Spleen (tissue), 7 donors: Measurements from ENCODE around the gene TSEN15.

Source experiments
- CTCF ChIP-seq, 11 experiments: fragments of 200-600 bp in 7 of 11; fragments of 450-650 bp in 4 of 11; sonication (generic) in 4 of 11; IDR thresholded peaks in 8 of 11; conservative IDR thresholded peaks in 3 of 11; 1 replicate in 7 of 11; 2 replicates in 4 of 11; pipeline versions ENCODE4 v1.4.0 to v1.8.0; 2016 to 2021; ENCODE audit warnings: antibody characterized with exemption in 11 of 11, inconsistent platforms in 4 of 11, mild to moderate bottlenecking in 1 of 11
- POLR2A ChIP-seq, 3 donors: fragments of 450-650 bp; IDR thresholded peaks; one replicate each; pipeline ENCODE4 v1.5.1; 2017; ENCODE audit warnings: antibody characterized with exemption in 3 of 3, mild to moderate bottlenecking in 1 of 3
- donor health status: DM: no; HTN: no; CAD: no; lungs with moderate emphysema.
- donor health status: DM: no; HTN: no; CAD: no.
- donor health status: DM: no; HTN: no; CAD: no.

- TF ChIP-seq CTCF (IDR thresholded peaks at IDR 0.05 in 8 of 11, conservative IDR thresholded peaks at IDR 0.05 in 3 of 11), result no peak
- TF ChIP-seq POLR2A (IDR thresholded peaks at IDR 0.05), result no peak
Observed at GRCh38 chr1:184059887-184060286, 8.4 kb downstream of the TSEN15 start.
